ENCODE measurements around the gene KIF3C.
A peak's percentile ranks its signal among the peaks of the same experiment; 100 is the strongest.

Gene KIF3C

GRCh38 chr2:26024260-26024659, 42.0 kb upstream of the KIF3C start:
- no peaks in the 10 kb centered on the region for H3K36me3 ChIP-seq (ENCODE audit: control insufficient read depth in 2 of 2, insufficient read depth in 1 of 2, low read length in 2 of 2)
- H3K4me3 ChIP-seq (ENCODE audit: low read depth, low read length): no peak overlapping the region
- TF ChIP-seq ZNF24 (tag by site-specific recombination; IDR thresholded peaks at IDR 0.05) (no peak), ZNF184 (tag by site-specific recombination; IDR thresholded peaks at IDR 0.05) (peak; percentile 98)
- POLR2A ChIA-PET: no interaction called here
- no peaks in the 10 kb centered on the region for H3K9me3 ChIP-seq (ENCODE audit: control insufficient read depth, insufficient read depth, low read depth, low read length)
- H3K4me1 ChIP-seq (ENCODE audit: control insufficient read depth, insufficient read depth, low read length): no peaks in the 10 kb centered on the region
- CTCF ChIA-PET: interaction anchor here (0.6 to 0.9 kb wide), 3 partner anchors 23 to 141 kb away, joined by 3 to 4 read pairs (median 3); no protein-coding TSS in a partner anchor
- H3K27ac ChIP-seq (ENCODE audit: extremely low read depth, low read depth, low read length): no peak overlapping the region

GRCh38 chr2:26020231-26020640, 37.9 kb upstream of the KIF3C start:
- ChIA-PET CTCF (interaction anchor here (0.9 to 1.2 kb wide), 2 partner anchors 13 to 29 kb away, joined by 6 to 8 read pairs; partner anchors contain the start of gene RAB10), POLR2A (interaction anchor here (1.6 kb wide), 1 partner anchor 14 kb away, joined by 6 read pairs; the partner anchor contains the start of gene RAB10)
- Histone ChIP-seq H3K4me1 (ENCODE audit: control insufficient read depth, insufficient read depth, low read length) (peaks cover 13% of the 10 kb centered on the region), H3K9me3 (ENCODE audit: control insufficient read depth, insufficient read depth, low read depth, low read length) (no peaks in the 10 kb centered on the region), H3K36me3 (ENCODE audit: control insufficient read depth in 2 of 2, insufficient read depth in 1 of 2, low read length in 2 of 2) (no peaks in the 10 kb centered on the region), H3K4me3 (ENCODE audit: low read depth, low read length) (no peak overlapping the region), H3K27ac (ENCODE audit: extremely low read depth, low read depth, low read length) (no peak overlapping the region)
- TF ChIP-seq CTCF (tag by site-specific recombination; IDR thresholded peaks at IDR 0.05) (no peak), ZNF18 (tag by site-specific recombination; IDR thresholded peaks at IDR 0.05) (no peak), MZF1 (tag by site-specific recombination; IDR thresholded peaks at IDR 0.05; ENCODE audit: borderline replicate concordance) (no peak), ZNF341 (tag by site-specific recombination; IDR thresholded peaks at IDR 0.05; ENCODE audit: low read depth) (no peak), ZNF416 (tag by site-specific recombination; IDR thresholded peaks at IDR 0.05) (no peak), ZNF449 (tag by site-specific recombination; IDR thresholded peaks at IDR 0.05) (peak; percentile 42; the same call in 1 of the 2 replicates)

- CTCF ChIA-PET: interaction anchor here (0.7 to 2.4 kb wide), 3 partner anchors 17 to 68 kb away, joined by 3 to 10 read pairs (median 3); no protein-coding TSS in a partner anchor
- TF ChIP-seq ZNF221 (tag by site-specific recombination; IDR thresholded peaks at IDR 0.05; ENCODE audit: borderline replicate concordance) (no peak), ZIC2 (tag by site-specific recombination; IDR thresholded peaks at IDR 0.05) (peak; percentile 55; the same call in 1 of the 2 replicates), ZNF600 (tag by site-specific recombination; IDR thresholded peaks at IDR 0.05) (peak; percentile 93), HIC1 (tag by site-specific recombination; IDR thresholded peaks at IDR 0.05) (no peak), GLIS1 (tag by site-specific recombination; IDR thresholded peaks at IDR 0.05) (peak; percentile 87), HOXA7 (CRISPR knock-in tag; IDR thresholded peaks at IDR 0.05; ENCODE audit: borderline replicate concordance) (no peak), ZSCAN30 (tag by site-specific recombination; IDR thresholded peaks at IDR 0.05) (no peak), KLF10 (tag by site-specific recombination; IDR thresholded peaks at IDR 0.05) (peak; percentile 25; the same call in 1 of the 2 replicates), KLF8 (tag by site-specific recombination; IDR thresholded peaks at IDR 0.05) (peak; percentile 30; the same call in 1 of the 2 replicates), SCRT1 (tag by site-specific recombination; IDR thresholded peaks at IDR 0.05; ENCODE audit: borderline replicate concordance) (no peak), WT1 (tag by site-specific recombination; IDR thresholded peaks at IDR 0.05) (peak; percentile 38; the same call in 1 of the 2 replicates), ZNF521 (tag by site-specific recombination; IDR thresholded peaks at IDR 0.05) (no peak), ZNF701 (tag by site-specific recombination; IDR thresholded peaks at IDR 0.05) (no peak), ZNF335 (tag by site-specific recombination; conservative IDR thresholded peaks at IDR 0.05) (peak; percentile 65), ZFP37 (tag by site-specific recombination; IDR thresholded peaks at IDR 0.05) (no peak)
Measured at GRCh38 chr2:26018184-26019055, 36.1 kb upstream of the KIF3C start.

More at GRCh38 chr2:26018184-26019055, 36.1 kb upstream of the KIF3C start:
- no peaks in the 10 kb centered on the region; a peak in 1 of 3 replicates for H3K36me3 ChIP-seq (ENCODE audit: control insufficient read depth in 2 of 2, insufficient read depth in 1 of 2, low read length in 2 of 2)
- H3K4me1 ChIP-seq (ENCODE audit: control insufficient read depth, insufficient read depth, low read length): peaks cover 13% of the 10 kb centered on the region
- POLR2A ChIA-PET: interaction anchor here (0.5 to 2.1 kb wide), 3 partner anchors 16 to 320 kb away, joined by 3 to 19 read pairs (median 3); partner anchors contain the start of gene RAB10
- no peak overlapping the region for H3K4me3 ChIP-seq (ENCODE audit: low read depth, low read length)
- H3K9me3 ChIP-seq (ENCODE audit: control insufficient read depth, insufficient read depth, low read depth, low read length): no peaks in the 10 kb centered on the region
- no peak overlapping the region; the same call in 1 of the 2 replicates for H3K27ac ChIP-seq (ENCODE audit: extremely low read depth, low read depth, low read length)

Measured in HEK293 (cell line).